IMR-90 (cell line): Measurements from ENCODE around the gene PYCR2. TPM values are rescaled to one million over a fixed set of nuclear protein-coding genes. Genes with fewer than 3 reads are reported as not detected.

Source experiments
- ATAC-seq: fragments of 200-7000 bp; cut with Tn5 transposase; 2 replicates; pipeline ENCODE4 v1.9.1; 2020; ENCODE audit warnings: low read depth, mild to moderate bottlenecking, moderate library complexity
- BruUV-seq: library from RNA; stranded (reverse); fragments of 400-500 nt; replicated peaks from 2 replicates; lab custom pipeline; 2021; lab: Mats Ljungman, UMichigan
- CTCF ChIA-PET: fragments of 300-600 bp; formaldehyde crosslinking; extraction: SDS; loops from one replicate; lab custom pipeline; 2021; ENCODE audit warnings: antibody characterized with exemption; lab: Yijun Ruan, JAX
- POLR2A ChIA-PET: fragments of 300-600 bp; sonication (Branson Sonifier 250); formaldehyde crosslinking; loops from one replicate; lab custom pipeline; 2022; ENCODE audit warnings: antibody characterized with exemption; ENCODE audit not compliant: unreplicated experiment; lab: Charles Lee
- DNase-seq: peaks from one replicate; pipeline ENCODE4 v3.0.0; 2013
- H2AFZ ChIP-seq: replicated peaks from 2 replicates; pipeline ENCODE3; 2013; ENCODE audit warnings: low read length, mild to moderate bottlenecking; ENCODE audit not compliant: poor library complexity
- H2AK5ac ChIP-seq: 2 replicates; pipeline ENCODE4 v1.6.1; 2013; ENCODE audit warnings: low read depth, low read length, inconsistent platforms
- H2AK9ac ChIP-seq: replicated peaks from 2 replicates; pipeline ENCODE3; 2013; ENCODE audit warnings: mild to moderate bottlenecking, low read depth, low read length, moderate library complexity; ENCODE audit not compliant: poor library complexity
- H2BK120ac ChIP-seq: 2 replicates; pipeline ENCODE4 v1.6.1; 2013; ENCODE audit warnings: low read depth, low read length, inconsistent platforms
- H2BK15ac ChIP-seq: 3 replicates; pipeline ENCODE4 v1.6.1; 2013; ENCODE audit warnings: low read depth, low read length, inconsistent platforms
- H2BK20ac ChIP-seq: 2 replicates; pipeline ENCODE4 v1.6.1; 2013; ENCODE audit warnings: low read depth, mild to moderate bottlenecking, inconsistent platforms, low read length, moderate library complexity
- H2BK5ac ChIP-seq: 2 replicates; pipeline ENCODE4 v1.6.1; 2013; ENCODE audit warnings: mild to moderate bottlenecking, low read depth, low read length, inconsistent platforms; ENCODE audit not compliant: poor library complexity, severe bottlenecking
- H3K14ac ChIP-seq: replicated peaks from 2 replicates; pipeline ENCODE4 v1.6.1; 2013; ENCODE audit warnings: low read depth, low read length, inconsistent platforms
- H3K18ac ChIP-seq: 2 replicates; pipeline ENCODE4 v1.6.1; 2013; ENCODE audit warnings: low read depth, low read length, control low read depth
- H3K23ac ChIP-seq: 2 replicates; pipeline ENCODE4 v1.6.1; 2013; ENCODE audit warnings: low read depth, low read length, inconsistent platforms
- H3K27ac ChIP-seq: 2 replicates; pipeline ENCODE4 v1.5.1; 2013; ENCODE audit warnings: mild to moderate bottlenecking, control low read depth, low read length; ENCODE audit not compliant: insufficient read depth
- H3K27me3 ChIP-seq: 2 replicates; pipeline ENCODE4 v1.6.1; 2013; ENCODE audit warnings: low read length; ENCODE audit not compliant: control insufficient read depth, insufficient read depth
- H3K36me3 ChIP-seq: 2 replicates; pipeline ENCODE4 v1.6.1; 2013; ENCODE audit warnings: low read length, mixed read lengths; ENCODE audit not compliant: control insufficient read depth, insufficient read depth
- H3K4ac ChIP-seq: 2 replicates; pipeline ENCODE4 v1.6.1; 2013; ENCODE audit warnings: low read depth, low read length, inconsistent platforms
- H3K4me1 ChIP-seq: 2 replicates; pipeline ENCODE4 v1.6.1; 2013; ENCODE audit warnings: low read length, mixed read lengths; ENCODE audit not compliant: control insufficient read depth, insufficient read depth
- H3K4me2 ChIP-seq: 2 replicates; pipeline ENCODE4 v1.6.1; 2013; ENCODE audit warnings: low read depth, mild to moderate bottlenecking, control low read depth, low read length, moderate library complexity
- H3K4me3 ChIP-seq: 2 replicates; pipeline ENCODE4 v1.5.1; 2013; ENCODE audit warnings: low read depth, mild to moderate bottlenecking, control low read depth, low read length, moderate library complexity; ENCODE audit not compliant: insufficient read depth
- H3K56ac ChIP-seq: 2 replicates; pipeline ENCODE4 v1.6.1; 2013; ENCODE audit warnings: low read length, inconsistent platforms; ENCODE audit not compliant: insufficient read depth; ENCODE audit errors: extremely low read depth
- H3K79me1 ChIP-seq, 2 experiments: 2 replicates each; pipeline ENCODE4 v1.6.1; 2013; ENCODE audit warnings: low read length in 2 of 2, inconsistent platforms in 1 of 2, low read depth in 1 of 2
- H3K9ac ChIP-seq: 2 replicates; pipeline ENCODE4 v1.6.1; 2013; ENCODE audit warnings: low read depth, low read length, control low read depth
- H3K9me1 ChIP-seq: 2 replicates; pipeline ENCODE4 v1.6.1; 2013; ENCODE audit warnings: low read length, inconsistent platforms; ENCODE audit not compliant: insufficient read depth
- H3K9me3 ChIP-seq: 2 replicates; pipeline ENCODE4 v1.6.1; 2013; ENCODE audit warnings: low read length; ENCODE audit not compliant: control insufficient read depth, insufficient read depth
- H4K20me1 ChIP-seq: 2 replicates; pipeline ENCODE4 v1.6.1; 2013; ENCODE audit warnings: low read length, inconsistent platforms; ENCODE audit not compliant: insufficient read depth
- H4K5ac ChIP-seq: 2 replicates; pipeline ENCODE4 v1.6.1; 2013; ENCODE audit warnings: mild to moderate bottlenecking, low read depth, low read length, control low read depth
- H4K8ac ChIP-seq, 2 experiments: 2 replicates each; pipeline ENCODE4 v1.6.1; 2013; ENCODE audit warnings: low read depth in 2 of 2, low read length in 2 of 2, control low read depth in 1 of 2, inconsistent platforms in 1 of 2
- H4K91ac ChIP-seq: 2 replicates; pipeline ENCODE4 v1.6.1; 2013; ENCODE audit warnings: low read depth, low read length, inconsistent platforms; ENCODE audit not compliant: insufficient read depth
- BHLHE40 ChIP-seq: fragments of 150-350 bp; IDR thresholded peaks from 2 replicates; pipeline ENCODE4 v1.6.1; 2016; ENCODE audit warnings: mild to moderate bottlenecking, low read depth, low read length
- CEBPB ChIP-seq: IDR thresholded peaks from 2 replicates; pipeline ENCODE4 v1.6.1; 2012; ENCODE audit warnings: low read depth, low read length, improper control_type of control experiment
- CHD1 ChIP-seq: IDR thresholded peaks from 2 replicates; pipeline ENCODE4 v1.6.1; 2012; ENCODE audit warnings: low read depth, low read length, improper control_type of control experiment
- CTCF ChIP-seq: conservative IDR thresholded peaks from 2 replicates; pipeline ENCODE4 v1.5.1; 2012; ENCODE audit warnings: mild to moderate bottlenecking, low read depth, low read length, improper control_type of control experiment
- ELK1 ChIP-seq: fragments of 150-350 bp; IDR thresholded peaks from 2 replicates; pipeline ENCODE4 v1.6.1; 2016; ENCODE audit warnings: low read depth, mild to moderate bottlenecking, low read length, moderate library complexity, borderline replicate concordance
- FOS ChIP-seq: fragments of 150-350 bp; IDR thresholded peaks from 2 replicates; pipeline ENCODE4 v1.6.1; 2016; ENCODE audit warnings: low read depth, low read length
- MAFK ChIP-seq: IDR thresholded peaks from 2 replicates; pipeline ENCODE4 v1.6.1; 2012; ENCODE audit warnings: low read depth, low read length, improper control_type of control experiment
- MAZ ChIP-seq: IDR thresholded peaks from 2 replicates; pipeline ENCODE4 v1.6.1; 2012; ENCODE audit warnings: low read depth, mild to moderate bottlenecking, low read length, improper control_type of control experiment, moderate library complexity, borderline replicate concordance
- MXI1 ChIP-seq: IDR thresholded peaks from 2 replicates; pipeline ENCODE4 v1.6.1; 2012; ENCODE audit warnings: low read depth, mild to moderate bottlenecking, low read length, moderate library complexity, borderline replicate concordance
- NFE2L2 ChIP-seq: fragments of 150-350 bp; IDR thresholded peaks from 2 replicates; pipeline ENCODE4 v1.6.1; 2016; ENCODE audit warnings: low read depth, mild to moderate bottlenecking, low read length
- POLR2A ChIP-seq: IDR thresholded peaks from 2 replicates; pipeline ENCODE4 v1.6.1; 2012; ENCODE audit warnings: mild to moderate bottlenecking, low read depth, low read length
- RAD21 ChIP-seq: IDR thresholded peaks from 2 replicates; pipeline ENCODE4 v1.6.1; 2012; ENCODE audit warnings: low read length, improper control_type of control experiment
- RCOR1 ChIP-seq: IDR thresholded peaks from 2 replicates; pipeline ENCODE4 v1.6.1; 2012; ENCODE audit warnings: mild to moderate bottlenecking, low read length, improper control_type of control experiment; ENCODE audit not compliant: insufficient replicate concordance
- RFX5 ChIP-seq: IDR thresholded peaks from 2 replicates; pipeline ENCODE4 v1.8.0; 2012; ENCODE audit warnings: low read depth, mild to moderate bottlenecking, low read length, moderate library complexity
- SMC3 ChIP-seq: fragments of 150-350 bp; IDR thresholded peaks from 2 replicates; pipeline ENCODE4 v1.6.1; 2016; ENCODE audit warnings: low read depth, mild to moderate bottlenecking, antibody characterized with exemption, low read length, moderate library complexity
- USF2 ChIP-seq: fragments of 150-350 bp; IDR thresholded peaks from 2 replicates; pipeline ENCODE4 v1.6.1; 2017; ENCODE audit warnings: mild to moderate bottlenecking, antibody characterized with exemption, low read length, low read depth
- WGBS, 2 experiments: methylation state at CpG; one replicate each; pipeline versions ENCODE4 v1.1.5 to v1.1.7; 2013; ENCODE audit warnings: missing lambda C conversion rate in 2 of 2; ENCODE audit not compliant: insufficient read length in 1 of 2; ENCODE audit errors: extremely low coverage in 2 of 2; 5-methylcytosine and 5-hydroxymethylcytosine counted together
- dilution Hi-C: fragments of 300-500 bp; cut with HindIII; formaldehyde crosslinking; loops from one replicate; pipeline ENCODE4 v1.14.3; 2018; ENCODE audit warnings: low sequenced_read_pairs; ENCODE audit not compliant: unreplicated experiment
- in situ Hi-C: fragments of 300-500 bp; cut with MboI; formaldehyde crosslinking; loops from 3 replicates; pipeline ENCODE4 v1.14.3; 2019; ENCODE audit warnings: low sequenced_read_pairs, inconsistent platforms, mixed read lengths
- intact Hi-C: fragments of 100-400 bp; cut with micrococcal nuclease; formaldehyde crosslinking; loops from 2 replicates; pipeline ENCODE4 v1.10.0; 2022
- polyA plus RNA-seq, 3 experiments: library from polyadenylated mRNA; depleted of rRNA; stranded (reverse); fragments of >200 nt; gene quantifications; 2 replicates each; pipeline ENCODE4 v1.2.3, GENCODE V29; 2012; ENCODE audit warnings: low replicate concordance in 1 of 3
- total RNA-seq: library from RNA; depleted of rRNA; stranded (reverse); fragments of >200 nt; gene quantifications from 2 replicates; pipeline ENCODE4 v1.2.3, GENCODE V29; 2012

Gene PYCR2
- total and polyA plus RNA-seq, 2 of the 4 experiments (the other 2 are of a cell fraction) = 34.4 to 68.1 TPM

GRCh38 chr1:225875044-225875815 is 48.8 kb downstream of the PYCR2 start:
- POLR2A ChIA-PET = no interaction called here
- Histone ChIP-seq H4K8ac (no peak overlapping the region), H3K9ac (no peak overlapping the region), H3K36me3 (peaks cover 36% of the 10 kb centered on the region), H4K5ac (no peak overlapping the region), H2BK15ac (no peak overlapping the region), H3K4me1 (no peaks in the 10 kb centered on the region; the same call in 1 of the 2 replicates), H3K4me2 (no peak overlapping the region), H4K20me1 (peaks cover 27% of the 10 kb centered on the region), H4K91ac (no peak overlapping the region), H2AK9ac (no peak overlapping the region), H2AK5ac (no peak overlapping the region), H3K4me3 (no peak overlapping the region), H2AFZ (no peak overlapping the region), H2BK5ac (no peak overlapping the region), H3K23ac (no peak overlapping the region), H3K18ac (no peak overlapping the region), H3K56ac (no peak overlapping the region), H3K14ac (no peak overlapping the region), H3K4ac (no peak overlapping the region), H3K79me1 (peaks cover 7 to 59% of the 10 kb centered on the region in 2 experiments), H2BK120ac (no peak overlapping the region), H3K27me3 (no peaks in the 10 kb centered on the region), H3K27ac (no peak overlapping the region), H2BK20ac (no peak overlapping the region), H3K9me3 (no peaks in the 10 kb centered on the region), H3K9me1 (peaks cover 12% of the 10 kb centered on the region)
- TF ChIP-seq MAZ (no peak), CTCF (no peak), MAFK (no peak), USF2 (no peak), CEBPB (no peak), BHLHE40 (no peak), SMC3 (no peak), RCOR1 (no peak), FOS (no peak), ELK1 (no peak), POLR2A (no peak), RAD21 (no peak), CHD1 (no peak), NFE2L2 (no peak), MXI1 (no peak), RFX5 (no peak)
- BruUV-seq = no TSS peak
- intact Hi-C loops = no loop called here
- 84% methylated on average over 6 of the region's 12 CpGs; no CpG with 5 or more reads in 1 of the 2 experiments for WGBS, 2 experiments
- in situ Hi-C loops = no loop called here
- dilution Hi-C loops = no loop called here
- no peak for DNase-seq
- ATAC-seq = no peak
- CTCF ChIA-PET = no interaction called here
